ENCODE measurements around the gene AKR1E2. TPM values are rescaled to one million over a fixed set of nuclear protein-coding genes. Genes with fewer than 3 reads are reported as not detected.

Gene AKR1E2
- polyA plus RNA-seq, 3 donors = 0.45 to 0.74 (median 0.67) TPM

GRCh38 chr10:4883079-4883739 is 57.2 kb downstream of the AKR1E2 start:
- H3K79me2 ChIP-seq (ENCODE audit: insufficient read depth, low read length) = no peaks in the 10 kb centered on the region
- H3K27me3 Mint-ChIP-seq (ENCODE audit: low read depth in 3 of 3) = peaks cover 0 to 2% (median 2%) of the 10 kb centered on the region in 3 donors
- no peak overlapping the region for H2AFZ ChIP-seq (ENCODE audit: insufficient read depth, low read depth, low read length, poor library complexity, severe bottlenecking)
- no peak overlapping the region for H3K27ac ChIP-seq (ENCODE audit: low read depth in 1 of 2, low read length in 2 of 2)
- H3K9ac ChIP-seq (ENCODE audit: insufficient read depth, low read length, poor library complexity, severe bottlenecking) = no peak overlapping the region
- no peak overlapping the region for H3K4me2 ChIP-seq (replicated peaks; ENCODE audit: extremely low read depth, low read length, poor library complexity, severe bottlenecking)
- H3K4me3 ChIP-seq (replicated peaks in 1 of 3; ENCODE audit: low read depth in 2 of 3, low read length in 3 of 3) = no peak overlapping the region
- peaks cover 10% of the 10 kb centered on the region for H3K4me1 Mint-ChIP-seq
- no peaks in the 10 kb centered on the region for H4K20me1 ChIP-seq (ENCODE audit: insufficient read depth, low read length)
- no peak overlapping the region for H3K4me3 Mint-ChIP-seq
- no peak for DNase-seq
- intact Hi-C loops (cut with micrococcal nuclease) = no loop called here
- H3K27me3 ChIP-seq (ENCODE audit: control insufficient read depth in 2 of 2, insufficient read depth in 2 of 2, low read length in 2 of 2) = no peaks in the 10 kb centered on the region
- H3K36me3 Mint-ChIP-seq = no peaks in the 10 kb centered on the region
- H3K9me3 ChIP-seq (replicated peaks in 1 of 2; ENCODE audit: control insufficient read depth in 1 of 2, insufficient read depth in 1 of 2, low read length in 2 of 2) = no peaks in the 10 kb centered on the region
- H3K27ac Mint-ChIP-seq = no peak overlapping the region
- no peaks in the 10 kb centered on the region for H3K36me3 ChIP-seq (replicated peaks in 1 of 2; ENCODE audit: control insufficient read depth in 1 of 2, insufficient read depth in 2 of 2, low read length in 2 of 2)
- peaks cover 0 to 6% (median 0%) of the 10 kb centered on the region in 7 donors for H3K9me3 Mint-ChIP-seq
- no peak for TF ChIP-seq CTCF (IDR thresholded peaks at IDR 0.05)
- 94% methylated on average over 2 of the region's 4 CpGs for WGBS (ENCODE audit: insufficient coverage)
- no peaks in the 10 kb centered on the region for H3K4me1 ChIP-seq (ENCODE audit: control insufficient read depth in 1 of 2, insufficient read depth in 2 of 2, low read length in 2 of 2)

GRCh38 chr10:4885162-4885561 is 59.2 kb downstream of the AKR1E2 start:
- Mint-ChIP-seq H3K9me3 (peaks cover 0 to 7% (median 0%) of the 10 kb centered on the region in 7 donors), H3K27me3 (ENCODE audit: low read depth in 3 of 3) (peaks cover 0 to 2% (median 2%) of the 10 kb centered on the region in 3 donors), H3K27ac (no peak overlapping the region), H3K36me3 (no peaks in the 10 kb centered on the region), H3K4me3 (no peak overlapping the region), H3K4me1 (peaks cover 10% of the 10 kb centered on the region)
- Histone ChIP-seq H3K4me3 (replicated peaks in 1 of 3; ENCODE audit: low read depth in 2 of 3, low read length in 3 of 3) (no peak overlapping the region), H3K36me3 (replicated peaks in 1 of 2; ENCODE audit: control insufficient read depth in 1 of 2, insufficient read depth in 2 of 2, low read length in 2 of 2) (no peaks in the 10 kb centered on the region), H4K20me1 (ENCODE audit: insufficient read depth, low read length) (no peaks in the 10 kb centered on the region), H3K9ac (ENCODE audit: insufficient read depth, low read length, poor library complexity, severe bottlenecking) (no peak overlapping the region), H3K27ac (ENCODE audit: low read depth in 1 of 2, low read length in 2 of 2) (no peak overlapping the region), H3K4me1 (ENCODE audit: control insufficient read depth in 1 of 2, insufficient read depth in 2 of 2, low read length in 2 of 2) (no peaks in the 10 kb centered on the region), H2AFZ (ENCODE audit: insufficient read depth, low read depth, low read length, poor library complexity, severe bottlenecking) (no peak overlapping the region), H3K79me2 (ENCODE audit: insufficient read depth, low read length) (no peaks in the 10 kb centered on the region), H3K27me3 (ENCODE audit: control insufficient read depth in 2 of 2, insufficient read depth in 2 of 2, low read length in 2 of 2) (no peaks in the 10 kb centered on the region), H3K9me3 (replicated peaks in 1 of 2; ENCODE audit: control insufficient read depth in 1 of 2, insufficient read depth in 1 of 2, low read length in 2 of 2) (no peaks in the 10 kb centered on the region), H3K4me2 (replicated peaks; ENCODE audit: extremely low read depth, low read length, poor library complexity, severe bottlenecking) (no peak overlapping the region)
- WGBS (ENCODE audit: insufficient coverage) = 0% methylated on average over 2 of the region's 3 CpGs
- intact Hi-C loops (cut with micrococcal nuclease) = no loop called here
- TF ChIP-seq CTCF (IDR thresholded peaks at IDR 0.05) = no peak
- no peak for DNase-seq

Data from CD14-positive monocyte (primary cell).